Peyer's patch (tissue), 4 donors: Measurements from ENCODE around the gene OR52A5.

Source experiments
- CTCF ChIP-seq, 6 experiments: fragments of 450-650 bp in 4 of 6; fragments of 200-600 bp in 2 of 6; sonication (generic) in 1 of 6; IDR thresholded peaks; one replicate each; pipeline ENCODE4 v1.5.1; 2017 to 2019; ENCODE audit warnings: antibody characterized with exemption in 6 of 6, mild to moderate bottlenecking in 3 of 6, moderate library complexity in 1 of 6
- POLR2A ChIP-seq, 2 donors: fragments of 450-650 bp; IDR thresholded peaks; one replicate each; pipeline ENCODE4 v1.5.1; 2017; ENCODE audit warnings: antibody characterized with exemption in 2 of 2, mild to moderate bottlenecking in 2 of 2, moderate library complexity in 2 of 2

DNA sequence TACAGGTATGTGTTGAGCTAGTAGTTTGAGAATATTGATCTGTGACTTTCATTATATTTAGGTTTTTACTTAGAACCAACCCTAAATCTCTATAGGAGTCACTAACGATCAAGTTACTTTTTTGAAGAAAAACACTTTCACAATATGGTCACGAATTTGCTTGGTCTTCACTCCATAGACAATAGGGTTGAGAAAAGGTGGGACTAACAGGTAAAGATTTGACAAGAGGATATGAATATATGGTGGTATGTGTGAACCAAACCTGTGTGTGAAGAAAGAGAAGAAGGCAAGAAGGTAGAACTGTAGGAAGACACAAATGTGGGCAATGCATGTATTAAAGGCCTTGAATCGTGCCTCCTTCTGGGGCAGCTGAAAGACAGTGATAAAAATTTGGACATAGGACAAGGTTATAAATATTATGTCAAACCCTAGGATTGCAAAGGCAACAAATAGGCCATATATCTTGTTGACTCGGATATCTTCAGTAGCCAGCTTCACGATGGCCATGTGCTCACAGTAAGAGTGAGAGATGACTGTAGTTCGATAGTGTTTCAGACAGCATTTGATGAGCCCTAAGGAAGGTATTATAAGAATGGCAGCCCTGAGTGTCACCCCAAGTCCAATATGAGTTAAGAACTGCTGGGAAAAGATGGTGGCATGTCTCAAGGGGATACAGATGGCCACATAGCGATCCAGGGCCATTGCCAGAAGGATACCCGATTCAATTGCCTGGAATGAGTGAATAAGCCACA lies 6.4 kb downstream of the OR52A5 start:
- TF ChIP-seq CTCF (IDR thresholded peaks at IDR 0.05), result no peak
- TF ChIP-seq POLR2A (IDR thresholded peaks at IDR 0.05), result no peak
